GM18907 (cell line): ENCODE data around the gene DUSP22.
A peak's percentile ranks its signal among the peaks of the same experiment; 100 is the strongest.

ENCODE experiments used
- ATAC-seq: cut with Tn5 transposase; IDR thresholded peaks from one replicate; pipeline ENCODE4 v1.9.1; 2021; ENCODE audit warnings: mild to moderate bottlenecking, moderate library complexity; ENCODE audit not compliant: unreplicated experiment

The DUSP22 gene

GRCh38 chr6:336159-337114, 44.1 kb downstream of the DUSP22 start:
- peak; percentile 42 for ATAC-seq

- ATAC-seq = no peak
These were observed 45.6 kb downstream of the DUSP22 start for GRCh38 chr6:337805-338368.

GRCh38 chr6:338815-339262, 46.6 kb downstream of the DUSP22 start:
- no peak for ATAC-seq

GRCh38 chr6:339480-339879, 47.2 kb downstream of the DUSP22 start:
- no peak for ATAC-seq

- no peak for ATAC-seq
These were observed 48.1 kb downstream of the DUSP22 start for GRCh38 chr6:340186-340955.

- ATAC-seq = peak; percentile 47
These were observed 48.9 kb downstream of the DUSP22 start for GRCh38 chr6:340991-341827.

GRCh38 chr6:341914-342831, 49.9 kb downstream of the DUSP22 start:
- ATAC-seq = peak; percentile 66

- no peak for ATAC-seq
These were observed 50.5 kb downstream of the DUSP22 start for GRCh38 chr6:342832-343179.

- ATAC-seq = no peak
These were observed 51.1 kb downstream of the DUSP22 start for GRCh38 chr6:343226-343935.

GRCh38 chr6:343960-344815, 51.9 kb downstream of the DUSP22 start:
- no peak for ATAC-seq

- ATAC-seq = no peak
These were observed 52.6 kb downstream of the DUSP22 start for GRCh38 chr6:344816-345340.

GRCh38 chr6:345747-346385, 53.6 kb downstream of the DUSP22 start:
- ATAC-seq = no peak

- no peak for ATAC-seq
These were observed 54.2 kb downstream of the DUSP22 start for GRCh38 chr6:346386-347030.

- peak; percentile 80 for ATAC-seq
These were observed 54.9 kb downstream of the DUSP22 start for GRCh38 chr6:347232-347631.

- ATAC-seq = no peak
These were observed 55.9 kb downstream of the DUSP22 start for GRCh38 chr6:347951-348859.
